Neural crest cell (in vitro differentiated cells): ENCODE results near the gene PLK3. TPM values are rescaled to one million over a fixed set of nuclear protein-coding genes. Genes with fewer than 3 reads are reported as not detected.
A peak's percentile ranks its signal among the peaks of the same experiment; 100 is the strongest.
"Not testable (repeated sequence)": the region's sequence is repeated elsewhere in the genome, so short reads cannot be mapped to it uniquely, and the experiment has no call there.

Experiments
- DNase-seq: peaks from one replicate; pipeline ENCODE4 v3.0.0; 2021; ENCODE audit warnings: low read depth, mixed read lengths, low spot score
- H3K27ac Mint-ChIP-seq: one replicate; pipeline ENCODE4 v1.8.0; 2021; ENCODE audit warnings: mild to moderate bottlenecking, mixed read lengths; ENCODE audit not compliant: unreplicated experiment
- H3K27me3 Mint-ChIP-seq: 2 replicates; pipeline ENCODE4 v1.8.0; 2021; ENCODE audit warnings: low read depth, mild to moderate bottlenecking, mixed read lengths
- H3K36me3 Mint-ChIP-seq: 2 replicates; pipeline ENCODE4 v1.8.0; 2021; ENCODE audit warnings: low read depth, mild to moderate bottlenecking, mixed read lengths
- H3K4me1 Mint-ChIP-seq: 2 replicates; pipeline ENCODE4 v1.8.0; 2021; ENCODE audit warnings: mixed read lengths
- H3K4me3 Mint-ChIP-seq: one replicate; pipeline ENCODE4 v1.8.0; 2021; ENCODE audit warnings: mild to moderate bottlenecking, mixed read lengths
- H3K9me3 Mint-ChIP-seq: 2 replicates; pipeline ENCODE4 v1.8.0; 2021; ENCODE audit warnings: mixed read lengths
- total RNA-seq: library from RNA; stranded (reverse); gene quantifications from 2 replicates; pipeline ENCODE4 v1.2.1, GENCODE V29; 2021
- TF ChIP-seq, protein P1 (sequence below): fragments of 200-600 bp; sonication (generic); conservative IDR thresholded peaks from 2 replicates; pipeline ENCODE4 v1.5.0; 2021; ENCODE audit warnings: antibody characterized with exemption, mild to moderate bottlenecking

Gene PLK3
- total RNA-seq, 1 donor from 2014 or later: 15.3 TPM

DNA sequence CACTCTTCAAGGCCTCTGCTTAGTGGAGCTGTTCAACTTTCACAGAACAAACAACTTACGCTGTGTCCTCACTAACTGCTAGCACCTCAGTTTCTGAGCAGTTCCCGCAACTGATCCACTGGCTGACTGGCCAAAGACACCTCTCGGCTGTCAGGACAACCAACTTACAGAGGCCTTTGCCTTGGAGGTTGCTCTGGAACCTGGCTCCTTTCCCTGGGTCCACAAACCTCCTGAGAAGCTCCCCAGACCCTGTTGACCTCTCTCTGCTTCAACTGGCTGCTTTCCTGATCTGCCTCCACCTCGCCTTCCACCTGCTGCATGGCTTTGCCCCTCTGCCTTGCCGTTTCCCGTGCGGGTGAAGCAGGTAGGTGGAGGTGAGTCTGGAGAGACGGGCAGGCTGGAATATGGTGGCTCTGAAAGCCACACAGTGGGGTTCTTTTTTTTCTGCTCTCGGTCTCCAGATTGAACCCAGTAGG, 21.1 kb downstream of the PLK3 start:
- no peak for DNase-seq
- Mint-ChIP-seq H3K36me3 (no peaks in the 10 kb centered on the region), H3K4me3 (peak overlapping the region; percentile 87), H3K27me3 (no peaks in the 10 kb centered on the region), H3K27ac (no peak overlapping the region), H3K9me3 (no peaks in the 10 kb centered on the region), H3K4me1 (peaks cover 31% of the 10 kb centered on the region)
- TF ChIP-seq, protein P1, sequence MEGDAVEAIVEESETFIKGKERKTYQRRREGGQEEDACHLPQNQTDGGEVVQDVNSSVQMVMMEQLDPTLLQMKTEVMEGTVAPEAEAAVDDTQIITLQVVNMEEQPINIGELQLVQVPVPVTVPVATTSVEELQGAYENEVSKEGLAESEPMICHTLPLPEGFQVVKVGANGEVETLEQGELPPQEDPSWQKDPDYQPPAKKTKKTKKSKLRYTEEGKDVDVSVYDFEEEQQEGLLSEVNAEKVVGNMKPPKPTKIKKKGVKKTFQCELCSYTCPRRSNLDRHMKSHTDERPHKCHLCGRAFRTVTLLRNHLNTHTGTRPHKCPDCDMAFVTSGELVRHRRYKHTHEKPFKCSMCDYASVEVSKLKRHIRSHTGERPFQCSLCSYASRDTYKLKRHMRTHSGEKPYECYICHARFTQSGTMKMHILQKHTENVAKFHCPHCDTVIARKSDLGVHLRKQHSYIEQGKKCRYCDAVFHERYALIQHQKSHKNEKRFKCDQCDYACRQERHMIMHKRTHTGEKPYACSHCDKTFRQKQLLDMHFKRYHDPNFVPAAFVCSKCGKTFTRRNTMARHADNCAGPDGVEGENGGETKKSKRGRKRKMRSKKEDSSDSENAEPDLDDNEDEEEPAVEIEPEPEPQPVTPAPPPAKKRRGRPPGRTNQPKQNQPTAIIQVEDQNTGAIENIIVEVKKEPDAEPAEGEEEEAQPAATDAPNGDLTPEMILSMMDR: no peak

DNA sequence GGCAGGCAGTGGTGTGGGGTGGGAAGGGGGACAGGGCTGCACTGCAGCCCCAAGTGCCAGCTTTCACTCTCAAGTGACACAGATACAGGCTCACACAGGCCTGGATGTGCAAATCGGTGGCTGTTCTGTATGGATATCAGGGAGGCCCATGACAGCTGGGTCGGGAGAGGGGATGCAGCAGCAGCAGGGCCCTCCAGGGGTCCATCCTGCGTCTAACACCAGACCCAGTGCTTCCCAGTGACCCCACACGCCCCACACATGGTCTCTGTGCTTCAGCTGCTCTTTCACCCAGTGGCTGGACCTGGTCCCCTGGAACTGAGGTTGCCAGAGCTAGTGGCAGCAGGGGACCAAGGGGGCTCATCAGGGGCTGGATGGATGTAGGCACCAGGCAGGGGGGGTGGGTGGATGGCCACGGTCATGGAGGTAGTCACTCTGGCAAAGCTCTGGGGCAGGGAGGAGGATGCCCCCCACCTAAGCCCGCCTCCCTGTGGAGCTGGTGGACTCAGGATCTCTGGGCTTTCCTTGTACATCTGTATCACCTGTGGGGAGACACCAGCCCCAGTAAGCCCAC, 22.0 kb downstream of the PLK3 start:
- H3K9me3 Mint-ChIP-seq: no peaks in the 10 kb centered on the region
- H3K27me3 Mint-ChIP-seq: no peaks in the 10 kb centered on the region
- H3K4me3 Mint-ChIP-seq: no peak overlapping the region
- DNase-seq: no peak
- H3K27ac Mint-ChIP-seq: no peak overlapping the region
- H3K36me3 Mint-ChIP-seq: no peaks in the 10 kb centered on the region
- TF ChIP-seq, protein P1: no peak
- H3K4me1 Mint-ChIP-seq: peaks cover 30% of the 10 kb centered on the region

DNA sequence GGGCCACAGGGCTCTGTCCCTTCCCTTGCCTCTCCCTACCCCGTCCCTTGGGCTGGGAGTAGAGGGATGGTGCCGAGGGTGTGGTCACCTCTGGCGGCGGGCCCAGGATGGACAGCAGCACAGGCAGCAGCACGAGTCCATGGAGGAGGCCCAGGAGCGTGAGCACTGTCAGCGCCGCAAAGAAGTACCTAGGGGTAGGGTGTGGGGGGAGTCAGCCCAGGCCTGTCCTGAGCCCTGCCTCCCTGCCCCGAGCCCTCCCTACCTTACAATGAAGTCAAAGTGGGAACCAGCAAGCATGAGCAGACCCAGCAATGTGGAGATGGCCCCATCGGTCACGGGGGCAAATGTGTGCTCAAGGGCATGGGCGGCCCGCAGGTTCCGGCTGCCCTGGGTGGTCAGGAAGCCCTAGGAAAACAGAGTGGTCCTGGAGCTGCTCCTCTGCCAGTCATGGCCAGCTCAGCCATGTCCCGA, 22.8 kb downstream of the PLK3 start:
- H3K4me3 Mint-ChIP-seq: no peak overlapping the region
- no peak overlapping the region for H3K27ac Mint-ChIP-seq
- H3K36me3 Mint-ChIP-seq: no peaks in the 10 kb centered on the region
- peaks cover 24% of the 10 kb centered on the region for H3K4me1 Mint-ChIP-seq
- no peaks in the 10 kb centered on the region for H3K27me3 Mint-ChIP-seq
- H3K9me3 Mint-ChIP-seq: no peaks in the 10 kb centered on the region
- DNase-seq: no peak
- TF ChIP-seq, protein P1: no peak

DNA sequence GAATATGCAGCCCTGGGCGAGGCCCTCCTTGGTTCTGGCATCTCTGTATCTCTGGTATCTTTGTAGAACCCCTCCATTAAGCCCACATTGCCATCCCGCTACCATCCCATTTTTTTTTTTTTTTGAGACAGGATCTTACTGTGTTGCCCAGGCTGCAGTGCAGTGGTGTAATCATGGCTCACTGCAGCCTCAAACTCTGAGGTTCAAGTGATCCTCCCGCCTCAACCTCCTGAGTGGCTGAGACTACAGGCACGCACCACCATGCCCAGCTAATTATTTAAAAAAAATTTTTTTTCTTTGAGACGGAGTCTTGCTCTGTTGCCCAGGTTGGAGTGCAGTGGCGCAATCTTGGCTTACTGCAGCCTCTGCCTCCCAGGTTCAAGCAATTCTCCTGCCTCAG, 24.2 kb downstream of the PLK3 start:
- peaks cover 17% of the 10 kb centered on the region for H3K4me1 Mint-ChIP-seq
- not testable (repeated sequence) for H3K9me3 Mint-ChIP-seq

DNA sequence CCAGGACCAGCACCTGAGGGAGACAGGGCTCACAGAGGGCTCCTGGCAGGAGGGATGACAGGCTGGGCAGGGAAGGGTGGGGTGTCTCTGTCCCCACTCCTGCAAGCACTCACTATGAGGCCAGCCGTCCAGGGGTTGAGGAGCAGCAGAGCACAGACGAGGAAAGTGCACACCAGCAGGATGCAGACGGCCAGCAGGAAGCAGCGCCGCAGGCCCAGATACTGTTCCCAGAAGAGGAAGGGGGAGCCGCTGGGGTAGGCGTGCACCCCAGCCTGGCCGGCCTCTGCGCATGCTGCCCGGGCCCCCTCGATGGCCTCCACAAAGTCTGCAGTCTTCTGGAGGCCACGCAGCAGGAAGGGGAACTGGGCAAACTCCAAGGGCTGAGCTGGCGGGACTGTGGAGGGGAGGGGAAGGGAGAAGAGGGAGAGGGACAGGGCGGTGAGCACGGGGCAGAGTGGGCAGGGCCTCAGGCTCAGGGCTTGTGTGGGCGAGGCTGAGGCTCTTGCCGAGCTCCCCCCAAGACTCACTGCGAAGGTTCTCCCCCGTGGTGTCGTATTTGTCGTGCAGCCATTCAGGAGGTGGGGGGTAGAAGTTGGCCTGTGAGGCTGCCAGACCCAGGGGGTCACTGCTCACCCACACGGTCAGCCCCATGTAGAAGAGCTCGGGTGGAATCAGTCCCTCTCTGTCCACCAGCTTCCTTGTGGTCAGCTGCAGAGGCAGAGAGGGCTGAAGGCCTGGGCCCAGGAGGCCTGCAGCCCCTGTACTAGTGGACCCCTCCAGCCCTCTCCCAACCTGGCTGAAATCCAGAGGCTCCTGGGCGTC, 26.4 kb downstream of the PLK3 start:
- TF ChIP-seq, protein P1: no peak
- no peak overlapping the region for H3K4me3 Mint-ChIP-seq
- peak overlapping the region; percentile 27 for H3K27ac Mint-ChIP-seq
- no peaks in the 10 kb centered on the region for H3K4me1 Mint-ChIP-seq
- no peaks in the 10 kb centered on the region for H3K27me3 Mint-ChIP-seq
- no peaks in the 10 kb centered on the region for H3K9me3 Mint-ChIP-seq
- H3K36me3 Mint-ChIP-seq: no peaks in the 10 kb centered on the region
- no peak for DNase-seq

More for the DNA sequence above, 24.2 kb downstream of the PLK3 start:
- DNase-seq, H3K27ac Mint-ChIP-seq, H3K4me3 Mint-ChIP-seq, H3K27me3 Mint-ChIP-seq, H3K36me3 Mint-ChIP-seq: not testable (repeated sequence)
